Choroid plexus epithelial cell (primary cell): ENCODE measurements around the gene ADAMTS5.

Experiments
- DNase-seq: peaks from one replicate; pipeline ENCODE4 v3.0.0-alpha.2; 2010; ENCODE audit warnings: low read depth
- H3K4me3 ChIP-seq: 2 replicates; pipeline ENCODE4 v1.5.1; 2011; ENCODE audit warnings: low read depth, mild to moderate bottlenecking, control low read depth, low read length, moderate library complexity
- CTCF ChIP-seq: conservative IDR thresholded peaks from 2 replicates; pipeline ENCODE4 v1.5.1; 2011; ENCODE audit warnings: low read depth, mild to moderate bottlenecking, control low read depth, inconsistent platforms, low read length, moderate library complexity

ADAMTS5 gene

GRCh38 chr21:26892151-26892550 is 74.7 kb downstream of the ADAMTS5 start:
- no peak overlapping the region for H3K4me3 ChIP-seq
- no peak for TF ChIP-seq CTCF
- DNase-seq: no peak

GRCh38 chr21:26888931-26889330 is 78.0 kb downstream of the ADAMTS5 start:
- H3K4me3 ChIP-seq: no peak overlapping the region
- TF ChIP-seq CTCF: no peak
- no peak for DNase-seq

GRCh38 chr21:26888256-26888655 is 78.6 kb downstream of the ADAMTS5 start:
- peak; percentile 7 for DNase-seq
- no peak overlapping the region for H3K4me3 ChIP-seq
- no peak for TF ChIP-seq CTCF

GRCh38 chr21:26887251-26887650 is 79.6 kb downstream of the ADAMTS5 start:
- peak; percentile 60 for DNase-seq
- H3K4me3 ChIP-seq: no peak overlapping the region
- no peak for TF ChIP-seq CTCF

GRCh38 chr21:26884436-26884835 is 82.5 kb downstream of the ADAMTS5 start:
- no peak overlapping the region for H3K4me3 ChIP-seq
- no peak for TF ChIP-seq CTCF
- no peak for DNase-seq

- no peak for TF ChIP-seq CTCF
- H3K4me3 ChIP-seq: no peak overlapping the region
- peak; percentile 21 for DNase-seq
Measured at GRCh38 chr21:26883768-26884167, 83.1 kb downstream of the ADAMTS5 start.

GRCh38 chr21:26881504-26882228 is 85.2 kb downstream of the ADAMTS5 start:
- no peak overlapping the region for H3K4me3 ChIP-seq
- DNase-seq: peak; percentile 62
- peak; percentile 39 for TF ChIP-seq CTCF
